Body of pancreas (tissue), 4 donors: Measurements from ENCODE around the gene LMBR1L. TPM values are rescaled to one million over a fixed set of nuclear protein-coding genes. Genes with fewer than 3 reads are reported as not detected.
"Not testable (repeated sequence)": the region's sequence is repeated elsewhere in the genome, so short reads cannot be mapped to it uniquely, and the experiment has no call there.

ENCODE experiments used
- ATAC-seq: fragments of 150-250 bp; one replicate; pipeline ENCODE4 v1.9.1; 2016
- DNase-seq, 4 donors: peaks; one replicate each; pipeline ENCODE4 v3.0.0-alpha.2; 2019
- H3K27ac ChIP-seq, 4 donors: fragments of 200-600 bp; sonication (generic); 1 replicate in 3 of 4; 2 replicates in 1 of 4; pipeline versions ENCODE4 v1.5.1 to v1.6.1; 2016 to 2019; ENCODE audit warnings: mild to moderate bottlenecking in 1 of 4, mixed read lengths in 1 of 4, moderate library complexity in 1 of 4
- H3K27me3 ChIP-seq, 2 donors: fragments of 200-600 bp; sonication (generic); one replicate each; pipeline ENCODE4 v1.6.0; 2016; ENCODE audit warnings: mild to moderate bottlenecking in 1 of 2
- H3K36me3 ChIP-seq, 2 donors: fragments of 200-600 bp; sonication (generic); replicated peaks in 1 of 2; 2 replicates each; pipeline ENCODE4 v1.5.1; 2016; ENCODE audit warnings: low read depth in 2 of 2; ENCODE audit not compliant: insufficient read depth in 1 of 2
- H3K4me1 ChIP-seq: fragments of 200-600 bp; sonication (generic); one replicate; pipeline ENCODE4 v1.6.0; 2016
- H3K4me3 ChIP-seq, 2 donors: fragments of 200-600 bp; sonication (generic); 1 replicate in 1 of 2; 2 replicates in 1 of 2; pipeline ENCODE4 v1.5.1; 2016 to 2019
- H3K9me3 ChIP-seq, 3 donors: fragments of 200-600 bp; sonication (generic); 1 replicate in 2 of 3; 2 replicates in 1 of 3; pipeline ENCODE4 v1.5.1; 2016
- POLR2A ChIP-seq, 3 donors: fragments of 450-650 bp; IDR thresholded peaks; one replicate each; pipeline ENCODE4 v1.6.1; 2016; ENCODE audit warnings: antibody characterized with exemption in 3 of 3, mild to moderate bottlenecking in 2 of 3
- WGBS, 2 donors: methylation state at CpG; one replicate each; pipeline ENCODE4 v1.1.5; 2017; 5-methylcytosine and 5-hydroxymethylcytosine counted together
- intact Hi-C: fragments of 100-400 bp; cut with DNase I; formaldehyde crosslinking; loops from one replicate; pipeline ENCODE4 v1.15.1; 2023
- total RNA-seq, 2 donors: library from RNA; depleted of rRNA; stranded (reverse); fragments of >200 nt; gene quantifications; one replicate each; pipeline ENCODE4 v1.1.0, GENCODE V29; 2016
- TF ChIP-seq, protein P1 (sequence below), 7 experiments: fragments of 450-650 bp in 4 of 7; fragments of 200-600 bp in 3 of 7; sonication (generic) in 3 of 7; IDR thresholded peaks; one replicate each; pipeline ENCODE4 v1.5.1; 2016 to 2019; ENCODE audit warnings: antibody characterized with exemption in 7 of 7

LMBR1L gene
- total RNA-seq, 2 donors from 2014 or later = 40.7 to 53.7 TPM

- TF ChIP-seq, protein P1, sequence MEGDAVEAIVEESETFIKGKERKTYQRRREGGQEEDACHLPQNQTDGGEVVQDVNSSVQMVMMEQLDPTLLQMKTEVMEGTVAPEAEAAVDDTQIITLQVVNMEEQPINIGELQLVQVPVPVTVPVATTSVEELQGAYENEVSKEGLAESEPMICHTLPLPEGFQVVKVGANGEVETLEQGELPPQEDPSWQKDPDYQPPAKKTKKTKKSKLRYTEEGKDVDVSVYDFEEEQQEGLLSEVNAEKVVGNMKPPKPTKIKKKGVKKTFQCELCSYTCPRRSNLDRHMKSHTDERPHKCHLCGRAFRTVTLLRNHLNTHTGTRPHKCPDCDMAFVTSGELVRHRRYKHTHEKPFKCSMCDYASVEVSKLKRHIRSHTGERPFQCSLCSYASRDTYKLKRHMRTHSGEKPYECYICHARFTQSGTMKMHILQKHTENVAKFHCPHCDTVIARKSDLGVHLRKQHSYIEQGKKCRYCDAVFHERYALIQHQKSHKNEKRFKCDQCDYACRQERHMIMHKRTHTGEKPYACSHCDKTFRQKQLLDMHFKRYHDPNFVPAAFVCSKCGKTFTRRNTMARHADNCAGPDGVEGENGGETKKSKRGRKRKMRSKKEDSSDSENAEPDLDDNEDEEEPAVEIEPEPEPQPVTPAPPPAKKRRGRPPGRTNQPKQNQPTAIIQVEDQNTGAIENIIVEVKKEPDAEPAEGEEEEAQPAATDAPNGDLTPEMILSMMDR (IDR thresholded peaks at IDR 0.05) = no peak
- no peak for TF ChIP-seq POLR2A (IDR thresholded peaks at IDR 0.05)
- Histone ChIP-seq H3K27me3 (no peaks in the 10 kb centered on the region), H3K4me3 (no peak overlapping the region), H3K4me1 (peaks cover 14% of the 10 kb centered on the region), H3K36me3 (no peaks in the 10 kb centered on the region), H3K9me3 (no peaks in the 10 kb centered on the region), H3K27ac (peak overlapping the region in 2 of 4 donors; percentile 32 to 83)
- DNase-seq (no peak), ATAC-seq (no peak)
- 14 to 17% methylated on average over 19 to 21 of the region's 21 CpGs for whole genome bisulfite sequencing, 2 donors
- intact Hi-C loops = no loop called here
These were observed 41.7 kb downstream of the LMBR1L start for GRCh38 chr12:49068879-49069506.

DNA sequence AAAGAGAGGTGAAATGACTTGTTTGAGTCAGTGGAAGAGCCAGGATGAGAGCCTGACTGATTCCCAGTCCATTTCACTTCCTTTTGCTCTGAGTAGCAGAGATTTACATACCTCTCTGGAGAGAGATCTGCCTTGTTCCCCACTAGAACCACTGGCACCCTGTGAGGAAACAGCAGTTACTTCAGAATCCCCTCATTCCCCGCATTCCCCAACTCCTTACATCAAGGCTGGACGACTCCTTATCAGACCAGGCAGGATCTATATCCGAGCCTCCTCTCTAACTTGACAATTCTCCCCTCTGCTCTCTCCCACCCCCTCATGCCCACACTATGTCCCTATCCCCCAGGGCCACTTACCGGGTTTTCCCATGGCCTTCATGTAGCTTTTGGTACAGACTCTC, 44.5 kb downstream of the LMBR1L start:
- Histone ChIP-seq H3K36me3 (no peaks in the 10 kb centered on the region), H3K9me3 (no peaks in the 10 kb centered on the region), H3K4me3 (no peak overlapping the region), H3K27ac (no peak overlapping the region), H3K4me1 (peaks cover 20% of the 10 kb centered on the region), H3K27me3 (no peaks in the 10 kb centered on the region)
- TF ChIP-seq, protein P1 (IDR thresholded peaks at IDR 0.05) = no peak
- no peak for TF ChIP-seq POLR2A (IDR thresholded peaks at IDR 0.05)
- ATAC-seq = no peak
- DNase-seq = no peak
- intact Hi-C loops = no loop called here
- 39 to 44% methylated on average over 4 of the region's 4 CpGs for WGBS, 2 donors

DNA sequence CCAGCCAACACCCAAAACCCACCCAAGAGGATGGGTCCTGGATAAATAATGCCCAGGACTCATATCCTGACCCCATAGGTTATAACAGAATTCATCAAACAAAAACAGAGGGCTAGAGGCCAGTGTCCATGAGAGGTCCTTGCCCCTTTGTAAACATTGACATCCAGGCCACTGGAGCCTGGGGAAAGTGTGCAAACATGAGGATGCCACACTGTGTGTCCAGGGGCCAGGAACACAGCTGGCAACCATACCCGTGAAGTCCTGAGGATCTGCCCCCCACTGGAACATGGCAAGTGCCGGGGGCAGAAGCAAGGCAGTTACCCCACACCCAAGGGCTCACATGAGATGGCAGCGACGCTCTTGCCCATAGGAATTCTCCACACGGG, 45.9 kb downstream of the LMBR1L start:
- H3K4me3 ChIP-seq = no peak overlapping the region
- no peaks in the 10 kb centered on the region for H3K36me3 ChIP-seq
- WGBS, 2 donors = 64 to 84% methylated on average over 3 to 5 of the region's 5 CpGs
- intact Hi-C loops = no loop called here
- no peaks in the 10 kb centered on the region for H3K9me3 ChIP-seq
- H3K27ac ChIP-seq = no peak overlapping the region
- peaks cover 17% of the 10 kb centered on the region for H3K4me1 ChIP-seq
- no peaks in the 10 kb centered on the region for H3K27me3 ChIP-seq
- no peak for TF ChIP-seq POLR2A (IDR thresholded peaks at IDR 0.05)
- TF ChIP-seq, protein P1 (IDR thresholded peaks at IDR 0.05) = no peak
- DNase-seq = no peak
- ATAC-seq = no peak

DNA sequence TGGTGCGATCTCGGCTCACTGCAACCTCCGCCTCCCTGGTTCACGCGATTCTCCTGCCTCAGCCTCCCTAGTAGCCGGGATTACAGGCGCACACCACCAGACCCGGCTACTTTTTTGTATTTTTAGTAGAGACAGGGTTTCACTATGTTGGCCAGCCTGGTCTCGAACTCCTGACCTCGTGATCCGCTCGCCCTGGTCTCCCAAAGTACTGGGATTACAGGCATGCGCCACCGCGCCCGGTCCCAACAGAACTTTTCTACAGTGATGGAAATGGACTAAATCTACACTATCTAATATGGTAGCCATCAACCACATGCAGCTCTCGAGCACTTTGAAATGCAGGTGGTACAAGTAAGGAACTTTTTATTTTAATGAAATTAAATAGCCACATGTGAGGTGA, 48.7 kb downstream of the LMBR1L start:
- DNase-seq, H3K27ac ChIP-seq, H3K9me3 ChIP-seq, H3K36me3 ChIP-seq, H3K27me3 ChIP-seq, intact Hi-C loops, H3K4me3 ChIP-seq, ATAC-seq: not testable (repeated sequence)
- H3K4me1 ChIP-seq = peaks cover 25% of the 10 kb centered on the region
- WGBS, 2 donors = 74 to 84% methylated on average over 16 to 17 of the region's 17 CpGs

DNA sequence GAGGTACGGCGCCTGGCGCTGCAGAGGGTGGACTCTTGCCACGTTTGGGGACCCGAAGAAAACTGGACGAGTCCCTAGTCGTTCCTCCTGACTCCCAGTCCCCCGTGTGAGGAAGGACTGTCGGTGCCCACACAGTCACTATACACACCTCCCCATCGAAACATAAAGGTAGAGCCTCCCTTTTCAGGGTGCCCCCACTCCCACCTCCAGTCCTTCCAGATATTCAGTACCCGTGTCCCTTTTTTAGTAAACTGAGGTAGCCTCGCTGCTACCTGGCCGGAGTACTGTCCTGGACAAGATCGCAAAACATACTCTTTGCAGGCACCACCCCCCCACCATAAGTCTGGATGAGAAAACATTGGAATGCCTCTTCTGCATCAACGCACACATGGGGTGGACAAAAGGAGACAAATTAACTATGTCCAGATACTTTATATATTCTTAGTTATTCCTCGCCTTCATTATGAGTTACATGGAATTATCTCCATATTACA, 49.4 kb downstream of the LMBR1L start:
- Histone ChIP-seq H3K4me3 (peak overlapping the region; percentile 72 to 87), H3K27ac (peak overlapping the region; percentile 84 to 97 (median 95)), H3K4me1 (peaks cover 32% of the 10 kb centered on the region), H3K36me3 (no peaks in the 10 kb centered on the region), H3K27me3 (no peaks in the 10 kb centered on the region), H3K9me3 (no peaks in the 10 kb centered on the region)
- TF ChIP-seq, protein P1 (IDR thresholded peaks at IDR 0.05) = no peak
- no peak for TF ChIP-seq POLR2A (IDR thresholded peaks at IDR 0.05)
- no peak for DNase-seq
- WGBS, 2 donors = 4 to 6% methylated on average over 16 of the region's 16 CpGs
- intact Hi-C loops = no loop called here
- ATAC-seq = no peak
